SK-N-SH (cell line): ENCODE data around the gene C1QTNF8. TPM values are rescaled to one million over a fixed set of nuclear protein-coding genes. Genes with fewer than 3 reads are reported as not detected.

Source experiments
- CTCF ChIA-PET: fragments of 300-600, 350-600 bp; formaldehyde crosslinking; extraction: SDS; loops from one replicate; lab custom pipeline; 2021; lab: Yijun Ruan, JAX
- POLR2A ChIA-PET: fragments of 350-600 bp; sonication (Branson Sonifier 250); formaldehyde crosslinking; extraction: SDS; loops from one replicate; lab custom pipeline; 2020; ENCODE audit warnings: antibody characterized with exemption, inconsistent platforms; lab: Yijun Ruan, JAX
- DNase-seq: peaks from one replicate; pipeline ENCODE4 v3.0.0; 2012
- H2AFZ ChIP-seq: fragments of 200-600 bp; sonication (generic); 2 replicates; pipeline ENCODE4 v1.8.1; 2016; ENCODE audit warnings: antibody characterized with exemption, mild to moderate bottlenecking, low read depth
- H3F3A ChIP-seq: fragments of 200-600 bp; sonication (generic); replicated peaks from 2 replicates; pipeline ENCODE3; 2016; ENCODE audit warnings: antibody characterized with exemption, mild to moderate bottlenecking; ENCODE audit not compliant: insufficient read depth
- H3K27ac ChIP-seq, 2 experiments: fragments of 200-500 bp in 1 of 2; fragments of 200-600 bp in 1 of 2; sonication (Bioruptor generic) in 1 of 2; sonication (generic), shearing (Covaris generic) in 1 of 2; 2 replicates each; pipeline versions ENCODE4 v1.5.1 to v1.6.1; 2014 to 2016; ENCODE audit warnings: low read depth in 2 of 2, inconsistent platforms in 1 of 2, low read length in 1 of 2, mild to moderate bottlenecking in 1 of 2, mixed read lengths in 1 of 2
- H3K27me3 ChIP-seq: fragments of 200-600 bp; sonication (generic), shearing (Covaris generic); 2 replicates; pipeline ENCODE4 v1.6.1; 2016; ENCODE audit warnings: mixed run types; ENCODE audit not compliant: insufficient read depth
- H3K36me3 ChIP-seq, 2 experiments: fragments of 200-500 bp in 1 of 2; fragments of 200-600 bp in 1 of 2; sonication (Bioruptor generic) in 1 of 2; sonication (generic) in 1 of 2; replicated peaks in 1 of 2; 2 replicates each; pipeline versions ENCODE3 to v1.5.1; 2014 to 2016; ENCODE audit warnings: low read length in 1 of 2, mild to moderate bottlenecking in 1 of 2; ENCODE audit not compliant: insufficient read depth in 2 of 2, control insufficient read depth in 1 of 2
- H3K4me1 ChIP-seq, 2 experiments: fragments of 200-500 bp in 1 of 2; fragments of 200-600 bp in 1 of 2; sonication (Bioruptor generic) in 1 of 2; sonication (generic), shearing (Covaris generic) in 1 of 2; 2 replicates each; pipeline versions ENCODE4 v1.5.1 to v1.6.1; 2014 to 2016; ENCODE audit warnings: low read depth in 1 of 2, low read length in 1 of 2, mixed run types in 1 of 2; ENCODE audit not compliant: insufficient read depth in 2 of 2, control insufficient read depth in 1 of 2
- H3K4me2 ChIP-seq: fragments of 200-600 bp; sonication (generic), shearing (Covaris generic); 2 replicates; pipeline ENCODE4 v1.6.1; 2017; ENCODE audit warnings: mixed run types
- H3K4me3 ChIP-seq, 2 experiments: fragments of 200-500 bp in 1 of 2; fragments of 200-600 bp in 1 of 2; sonication (Bioruptor generic) in 1 of 2; sonication (generic), shearing (Covaris generic) in 1 of 2; 2 replicates each; pipeline versions ENCODE4 v1.5.1 to v1.8.1; 2014 to 2016; ENCODE audit warnings: low read depth in 2 of 2, inconsistent platforms in 1 of 2, low read length in 1 of 2, mild to moderate bottlenecking in 1 of 2, mixed read lengths in 1 of 2, moderate library complexity in 1 of 2
- H3K79me2 ChIP-seq: fragments of 200-600 bp; sonication (generic); 2 replicates; pipeline ENCODE4 v1.8.1; 2017; ENCODE audit warnings: mild to moderate bottlenecking; ENCODE audit not compliant: insufficient read depth
- H3K9ac ChIP-seq: fragments of 200-600 bp; sonication (generic); 2 replicates; pipeline ENCODE4 v1.6.1; 2017; ENCODE audit warnings: mixed run types
- H3K9me2 ChIP-seq: fragments of 200-600 bp; sonication (generic); 2 replicates; pipeline ENCODE4 v1.6.1; 2017; ENCODE audit warnings: mixed run types
- H3K9me3 ChIP-seq: fragments of 200-600 bp; sonication (generic); 2 replicates; pipeline ENCODE4 v1.6.1; 2017; ENCODE audit warnings: mixed run types, mild to moderate bottlenecking, moderate library complexity
- H4K20me1 ChIP-seq: fragments of 200-600 bp; sonication (generic); 2 replicates; pipeline ENCODE4 v1.6.1; 2017; ENCODE audit warnings: mild to moderate bottlenecking, mixed run types; ENCODE audit not compliant: insufficient read depth
- CTCF ChIP-seq: fragments of 200-600 bp; sonication (generic); IDR thresholded peaks from 2 replicates; pipeline ENCODE4 v1.6.1; 2017; ENCODE audit warnings: antibody characterized with exemption, mild to moderate bottlenecking, moderate library complexity
- ELF1 ChIP-seq: IDR thresholded peaks from 2 replicates; pipeline ENCODE4 v1.4.0; 2012
- EZH2phosphoT487 ChIP-seq: fragments of 200-600 bp; sonication (generic); IDR thresholded peaks from 2 replicates; pipeline ENCODE4 v1.6.1; 2017; ENCODE audit warnings: low read depth, mixed run types, mild to moderate bottlenecking, antibody characterized with exemption, moderate library complexity, borderline replicate concordance
- FOSL2 ChIP-seq: IDR thresholded peaks from 2 replicates; pipeline ENCODE4 v1.4.0; 2012; ENCODE audit warnings: low read depth, mild to moderate bottlenecking, moderate library complexity, borderline replicate concordance
- FOXM1 ChIP-seq: IDR thresholded peaks from 2 replicates; pipeline ENCODE4 v1.4.0; 2012; ENCODE audit warnings: low read depth, mild to moderate bottlenecking
- JUND ChIP-seq: IDR thresholded peaks from 2 replicates; pipeline ENCODE4 v1.4.0; 2012
- MAX ChIP-seq: IDR thresholded peaks from 2 replicates; pipeline ENCODE4 v1.4.0; 2012; ENCODE audit warnings: low read depth
- MXI1 ChIP-seq: IDR thresholded peaks from 2 replicates; pipeline ENCODE4 v1.6.1; 2012; ENCODE audit warnings: mild to moderate bottlenecking, low read depth, low read length, improper control_type of control experiment
- PBX3 ChIP-seq: IDR thresholded peaks from 2 replicates; pipeline ENCODE4; 2012
- RCOR1 ChIP-seq: fragments of 150-350 bp; IDR thresholded peaks from 2 replicates; pipeline ENCODE4 v1.6.1; 2017; ENCODE audit warnings: antibody characterized with exemption, low read length
- REST ChIP-seq: IDR thresholded peaks from 2 replicates; pipeline ENCODE4 v1.6.1; 2012; ENCODE audit warnings: mild to moderate bottlenecking, low read depth, low read length, moderate library complexity
- RXRA ChIP-seq: IDR thresholded peaks from 2 replicates; pipeline ENCODE4 v1.4.0; 2012; ENCODE audit warnings: low read depth, mild to moderate bottlenecking, borderline replicate concordance
- TAF1 ChIP-seq: IDR thresholded peaks from 2 replicates; pipeline ENCODE4 v1.6.1; 2012; ENCODE audit warnings: low read depth, mild to moderate bottlenecking, low read length, moderate library complexity, borderline replicate concordance
- YY1 ChIP-seq: IDR thresholded peaks from 2 replicates; pipeline ENCODE4 v1.4.0; 2012; ENCODE audit warnings: low read depth, mild to moderate bottlenecking
- WGBS: methylation state at CpG from one replicate; pipeline ENCODE4 v1.1.6; 2017; ENCODE audit warnings: low lambda C conversion rate; 5-methylcytosine and 5-hydroxymethylcytosine counted together
- polyA plus RNA-seq, 3 experiments: library from polyadenylated mRNA; depleted of rRNA; stranded (reverse); fragments of >200 nt; gene quantifications; 2 replicates each; pipeline ENCODE4 v1.2.3, GENCODE V29; 2012
- TF ChIP-seq, protein P1 (sequence below): IDR thresholded peaks from 2 replicates; pipeline ENCODE4 v1.4.0; 2012; ENCODE audit warnings: low read depth, borderline replicate concordance

C1QTNF8 gene
- polyA plus RNA-seq, 1 of the 3 experiments (the other 2 are of a cell fraction): not detected

DNA sequence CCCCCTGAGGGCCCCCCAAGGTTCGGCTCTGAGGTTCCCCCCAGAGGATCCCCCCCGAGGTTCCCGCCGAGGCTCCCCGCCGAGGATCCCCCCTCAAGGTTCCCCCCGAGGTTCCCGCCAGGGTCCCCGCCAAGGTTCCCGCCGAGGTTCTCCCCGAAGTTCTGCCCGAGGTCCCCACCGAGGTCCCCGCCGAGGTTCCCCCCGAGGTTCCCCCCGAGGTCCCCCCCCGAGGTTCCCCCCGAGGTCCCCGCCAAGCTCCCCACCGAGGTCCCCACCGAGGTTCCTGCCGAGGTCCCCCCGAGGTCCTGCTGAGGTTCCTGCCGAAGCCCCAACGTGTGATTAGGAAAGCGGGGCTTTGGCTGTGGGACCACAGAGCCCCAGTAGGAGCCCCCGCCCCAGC, 55.7 kb downstream of the C1QTNF8 start:
- H4K20me1 ChIP-seq: no peaks in the 10 kb centered on the region
- peaks cover 71% of the 10 kb centered on the region for H3K27me3 ChIP-seq
- H3K36me3 ChIP-seq: no peaks in the 10 kb centered on the region
- no peak for DNase-seq
- no peaks in the 10 kb centered on the region for H3K9me2 ChIP-seq
- no peaks in the 10 kb centered on the region for H3K4me1 ChIP-seq
- WGBS: 26% methylated on average over 6 of the region's 29 CpGs
- ChIA-PET POLR2A (no interaction called here), CTCF (interaction anchor here (2.2 to 9.6 kb wide), 2 partner anchors 15 to 17 kb away, joined by 8 to 76 read pairs; no protein-coding TSS in a partner anchor)
- H3K9me3 ChIP-seq: no peaks in the 10 kb centered on the region
- no peaks in the 10 kb centered on the region for H3F3A ChIP-seq
- no peak overlapping the region for H3K27ac ChIP-seq
- H2AFZ ChIP-seq: no peak overlapping the region
- no peaks in the 10 kb centered on the region for H3K79me2 ChIP-seq
- H3K4me3 ChIP-seq: no peak overlapping the region
- TF ChIP-seq TAF1 (no peak), MXI1 (no peak), ELF1 (no peak), FOSL2 (no peak), FOXM1 (no peak), RCOR1 (no peak), JUND (no peak), CTCF (no peak), REST (no peak), YY1 (no peak), EZH2phosphoT487 (no peak), RXRA (no peak), MAX (no peak), PBX3 (no peak)
- TF ChIP-seq, protein P1, sequence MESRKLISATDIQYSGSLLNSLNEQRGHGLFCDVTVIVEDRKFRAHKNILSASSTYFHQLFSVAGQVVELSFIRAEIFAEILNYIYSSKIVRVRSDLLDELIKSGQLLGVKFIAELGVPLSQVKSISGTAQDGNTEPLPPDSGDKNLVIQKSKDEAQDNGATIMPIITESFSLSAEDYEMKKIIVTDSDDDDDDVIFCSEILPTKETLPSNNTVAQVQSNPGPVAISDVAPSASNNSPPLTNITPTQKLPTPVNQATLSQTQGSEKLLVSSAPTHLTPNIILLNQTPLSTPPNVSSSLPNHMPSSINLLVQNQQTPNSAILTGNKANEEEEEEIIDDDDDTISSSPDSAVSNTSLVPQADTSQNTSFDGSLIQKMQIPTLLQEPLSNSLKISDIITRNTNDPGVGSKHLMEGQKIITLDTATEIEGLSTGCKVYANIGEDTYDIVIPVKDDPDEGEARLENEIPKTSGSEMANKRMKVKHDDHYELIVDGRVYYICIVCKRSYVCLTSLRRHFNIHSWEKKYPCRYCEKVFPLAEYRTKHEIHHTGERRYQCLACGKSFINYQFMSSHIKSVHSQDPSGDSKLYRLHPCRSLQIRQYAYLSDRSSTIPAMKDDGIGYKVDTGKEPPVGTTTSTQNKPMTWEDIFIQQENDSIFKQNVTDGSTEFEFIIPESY: no peak
- no peak overlapping the region for H3K4me2 ChIP-seq
- no peak overlapping the region for H3K9ac ChIP-seq
